K562 (cell line): Measurements from ENCODE around the gene RIMOC1. TPM values are rescaled to one million over a fixed set of nuclear protein-coding genes. Genes with fewer than 3 reads are reported as not detected.

Experiments used
- ATAC-seq: fragments of 200-7000 bp; cut with Tn5 transposase; 3 replicates; pipeline ENCODE4 v1.9.1; 2020; ENCODE audit warnings: moderate library complexity
- BruUV-seq: library from RNA; stranded (reverse); fragments of 400-500 nt; replicated peaks from 2 replicates; lab custom pipeline; 2021; lab: Mats Ljungman, UMichigan
- CTCF ChIA-PET: fragments of 300-600 bp; formaldehyde crosslinking; extraction: SDS; loops from one replicate; lab custom pipeline; 2021; ENCODE audit warnings: low intra/inter-chr PET ratio; lab: Yijun Ruan, JAX
- POLR2A ChIA-PET: fragments of 300-600, 350-650 bp; sonication (Branson Sonifier 250); formaldehyde crosslinking; extraction: SDS; loops from one replicate; lab custom pipeline; 2021; ENCODE audit warnings: antibody characterized with exemption, inconsistent platforms; lab: Yijun Ruan, JAX
- DNase-seq, 4 experiments: peaks; one replicate each; pipeline versions ENCODE4 v3.0.0 to v3.0.0-alpha.2; 2011 to 2018; ENCODE audit warnings: low spot score in 3 of 4, mixed read lengths in 3 of 4; ENCODE audit errors: extremely low read depth in 1 of 4
- FAIRE-seq: peaks from 2 replicates; lab custom pipeline; 2011; peaks lifted over from hg19 to GRCh38; lab: Jason Lieb, UNC
- H2AFZ ChIP-seq: 2 replicates; pipeline ENCODE4 v1.6.0; 2011; ENCODE audit warnings: low read depth, low read length, control low read depth, inconsistent platforms
- H3K27ac ChIP-seq: fragments of 200-600 bp; 3 replicates; pipeline ENCODE4 v1.8.0; 2011; ENCODE audit warnings: low read depth, mild to moderate bottlenecking, control low read depth, inconsistent platforms, low read length, moderate library complexity, mixed read lengths; ENCODE audit errors: extremely low read depth
- H3K27me3 ChIP-seq, 2 experiments: fragments of 300-600 bp in 1 of 2; 2 replicates in 1 of 2; 3 replicates in 1 of 2; pipeline versions ENCODE4 v1.6.0 to v1.8.0; 2011; ENCODE audit warnings: inconsistent platforms in 2 of 2, low read length in 2 of 2, mild to moderate bottlenecking in 1 of 2, mixed read lengths in 1 of 2, moderate library complexity in 1 of 2; ENCODE audit not compliant: control insufficient read depth in 2 of 2, insufficient read depth in 2 of 2
- H3K36me3 ChIP-seq: fragments of 300-600 bp; 3 replicates; pipeline ENCODE4 v1.8.0; 2011; ENCODE audit warnings: mild to moderate bottlenecking, low read length, inconsistent platforms; ENCODE audit not compliant: control insufficient read depth, insufficient read depth
- H3K4me1 ChIP-seq, 2 experiments: fragments of 200-600 bp in 1 of 2; replicated peaks in 1 of 2; 2 replicates in 1 of 2; 3 replicates in 1 of 2; pipeline versions ENCODE4 v1.5.1 to v1.8.0; 2011; ENCODE audit warnings: inconsistent platforms in 2 of 2, low read length in 2 of 2, mild to moderate bottlenecking in 1 of 2, mixed read lengths in 1 of 2, moderate library complexity in 1 of 2; ENCODE audit not compliant: control insufficient read depth in 2 of 2, insufficient read depth in 2 of 2
- H3K4me2 ChIP-seq: 2 replicates; pipeline ENCODE4 v1.6.1; 2011; ENCODE audit warnings: low read length, control low read depth, inconsistent platforms, mixed read lengths; ENCODE audit not compliant: insufficient read depth
- H3K4me3 ChIP-seq: fragments of 200-600 bp; sonication (generic), shearing (Covaris generic); 2 replicates; pipeline ENCODE4 v1.5.1; 2016; ENCODE audit warnings: control low read depth, inconsistent platforms
- H3K79me2 ChIP-seq: fragments of 200-600 bp; 3 replicates; pipeline ENCODE4 v1.8.0; 2011; ENCODE audit warnings: low read length, inconsistent platforms; ENCODE audit not compliant: control insufficient read depth, insufficient read depth
- H3K9ac ChIP-seq, 2 experiments: 2 replicates each; pipeline versions ENCODE4 v1.6.0 to v1.6.1; 2011; ENCODE audit warnings: low read depth in 2 of 2, low read length in 2 of 2, control low read depth in 1 of 2, inconsistent platforms in 1 of 2, mild to moderate bottlenecking in 1 of 2, mixed read lengths in 1 of 2; ENCODE audit not compliant: insufficient read depth in 1 of 2
- H3K9me1 ChIP-seq: one replicate; pipeline ENCODE4 v1.6.0; 2011; ENCODE audit warnings: inconsistent platforms, mild to moderate bottlenecking, low read length, moderate library complexity; ENCODE audit not compliant: control insufficient read depth, insufficient read depth
- H3K9me3 ChIP-seq: replicated peaks from 2 replicates; pipeline ENCODE4 v1.5.1; 2011; ENCODE audit warnings: low read depth, low read length, inconsistent platforms; ENCODE audit not compliant: control insufficient read depth, insufficient read depth
- H4K20me1 ChIP-seq: replicated peaks from 2 replicates; pipeline ENCODE4 v1.6.1; 2011; ENCODE audit warnings: low read length, inconsistent platforms, mixed read lengths; ENCODE audit not compliant: control insufficient read depth, insufficient read depth
- CEBPB ChIP-seq: fragments of 450-650 bp; IDR thresholded peaks from 2 replicates; pipeline ENCODE4 v1.6.1; 2016; ENCODE audit warnings: missing genetic modification characterization, missing compliant biosample characterization
- CSDE1 ChIP-seq, 2 experiments: fragments of 450-650 bp; IDR thresholded peaks; 2 replicates each; pipeline ENCODE4 v1.6.1; 2016; ENCODE audit warnings: mild to moderate bottlenecking in 1 of 2
- ELK1 ChIP-seq: sonication (generic); formaldehyde crosslinking; IDR thresholded peaks from 2 replicates; pipeline ENCODE4 v1.8.1; 2022; ENCODE audit warnings: missing genetic modification reagents
- LEF1 ChIP-seq: fragments of 450-650 bp; IDR thresholded peaks from 2 replicates; pipeline ENCODE4 v1.6.1; 2016; ENCODE audit warnings: mild to moderate bottlenecking
- NELFE ChIP-seq: IDR thresholded peaks from 2 replicates; pipeline ENCODE4 v1.6.1; 2011; ENCODE audit warnings: mild to moderate bottlenecking; ENCODE audit not compliant: insufficient read depth, insufficient read length
- POLR2AphosphoS2 ChIP-seq: IDR thresholded peaks from 2 replicates; pipeline ENCODE4 v1.6.1; 2012; ENCODE audit warnings: low read length, improper control_type of control experiment
- POLR2AphosphoS5 ChIP-seq: IDR thresholded peaks from 2 replicates; pipeline ENCODE4 v1.6.1; 2011; ENCODE audit warnings: mild to moderate bottlenecking, low read depth, low read length, moderate library complexity; ENCODE audit not compliant: control insufficient read depth, insufficient read depth
- RERE ChIP-seq: sonication (generic); formaldehyde crosslinking; IDR thresholded peaks from 2 replicates; pipeline ENCODE4 v1.8.0; 2023; ENCODE audit warnings: missing genetic modification reagents, mild to moderate bottlenecking, borderline replicate concordance
- SMAD2 ChIP-seq: fragments of 150-350 bp; IDR thresholded peaks from 2 replicates; pipeline ENCODE4 v1.6.1; 2014; ENCODE audit warnings: low read depth, mild to moderate bottlenecking, low read length
- STAT5A ChIP-seq: IDR thresholded peaks from 2 replicates; pipeline ENCODE4 v1.6.1; 2012; ENCODE audit warnings: low read length, inconsistent platforms, borderline replicate concordance
- TAF7 ChIP-seq: fragments of 450-650 bp; IDR thresholded peaks from 2 replicates; pipeline ENCODE4 v1.6.1; 2016; ENCODE audit warnings: missing genetic modification characterization, missing compliant biosample characterization
- ZBTB33 ChIP-seq: sonication (generic); formaldehyde crosslinking; IDR thresholded peaks from 2 replicates; pipeline ENCODE4 v1.8.1; 2023; ENCODE audit warnings: mild to moderate bottlenecking, missing genetic modification reagents
- ZNF444 ChIP-seq: fragments of 250-450 bp; sonication (Bioruptor Pico); IDR thresholded peaks from 2 replicates; pipeline ENCODE4 v1.4.0; 2020; ENCODE audit warnings: mild to moderate bottlenecking, moderate library complexity
- in situ Hi-C: fragments of 300-500 bp; cut with MboI; formaldehyde crosslinking; loops from 4 replicates; pipeline ENCODE4 v1.15.0; 2018; ENCODE audit warnings: inconsistent platforms, mixed read lengths
- intact Hi-C: fragments of 100-400 bp; cut with micrococcal nuclease; formaldehyde crosslinking; loops from 2 replicates; pipeline ENCODE4 v1.14.2; 2022
- polyA plus RNA-seq, 8 experiments: library from polyadenylated mRNA; depleted of rRNA in 4 of 8; stranded (reverse) in 5 of 8; unstranded in 3 of 8; fragments of >200 nt; fragmentation: Nextera tagmentation in 2 of 8; fragmentation: Illumina TruSeq in 1 of 8; extraction: Ambion mirVana in 2 of 8; extraction: Trizol in 1 of 8; gene quantifications; 2 replicates each; pipeline versions ENCODE4 v1.2.1 to v1.2.3, GENCODE V29; 2011 to 2014; ENCODE audit warnings: inconsistent platforms in 1 of 8, missing spikeins in 1 of 8
- total RNA-seq, 7 experiments: library from RNA; depleted of rRNA in 6 of 7; stranded (reverse); fragments of >200 nt in 6 of 7; fragmentation: Illumina TruSeq in 2 of 7; extraction: Trizol in 2 of 7; gene quantifications; 2 replicates each; pipeline versions ENCODE4 v1.2.1 to v1.2.3, GENCODE V29; 2011 to 2021; ENCODE audit warnings: low replicate concordance in 1 of 7

Gene RIMOC1
- total and polyA plus RNA-seq, 9 of the 15 experiments (the other 6 are each of a cell fraction or from before 2014, with no cell fraction given): 11.6 to 63.1 (median 30.8) TPM

DNA sequence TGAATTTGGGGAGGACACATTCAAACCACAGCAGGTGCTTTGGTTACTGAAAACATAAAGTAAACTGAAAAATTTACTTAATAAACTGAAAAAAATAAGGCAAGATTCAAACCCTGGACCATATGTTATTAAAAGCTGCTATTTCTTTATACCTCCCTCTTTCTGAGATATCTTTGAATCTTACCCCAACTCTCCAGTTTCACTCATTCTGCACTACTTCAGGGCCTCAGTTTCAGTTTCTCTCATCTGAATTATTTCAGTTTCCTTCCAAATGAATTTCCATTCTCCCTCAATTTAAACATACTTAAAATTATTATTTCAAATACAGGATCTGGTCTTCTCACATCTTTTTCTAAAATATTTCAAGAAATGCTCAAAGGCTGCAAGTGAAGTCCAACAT lies 29.0 kb upstream of the RIMOC1 start:
- no TSS peak for BruUV-seq
- POLR2A ChIA-PET: interaction anchor here (1.1 to 1.8 kb wide), 3 partner anchors 8 to 19 kb away, joined by 3 to 8 read pairs (median 4); no protein-coding TSS in a partner anchor
- Histone ChIP-seq H3K9me1 (no peaks in the 10 kb centered on the region), H3K4me1 (peaks cover 7 to 15% of the 10 kb centered on the region in 2 experiments; a peak in 4 of 5 replicates), H4K20me1 (no peaks in the 10 kb centered on the region), H3K27ac (no peak overlapping the region), H3K9ac (no peak overlapping the region), H2AFZ (no peak overlapping the region), H3K4me3 (no peak overlapping the region), H3K79me2 (peaks cover 1% of the 10 kb centered on the region; the same call in 2 of the 3 replicates), H3K36me3 (no peaks in the 10 kb centered on the region), H3K27me3 (no peaks in the 10 kb centered on the region), H3K9me3 (no peaks in the 10 kb centered on the region), H3K4me2 (no peak overlapping the region)
- DNase-seq (no peak), FAIRE-seq (no peak), ATAC-seq (no peak)
- CTCF ChIA-PET: no interaction called here
- in situ Hi-C loops: no loop called here
- intact Hi-C loops: no loop called here
- no peak for TF ChIP-seq NELFE
- TF ChIP-seq ZNF444 (CRISPR knock-in tag): no peak
- TF ChIP-seq STAT5A: no peak
- no peak for TF ChIP-seq POLR2AphosphoS2
- TF ChIP-seq CEBPB (tag): no peak
- TF ChIP-seq ELK1: no peak
- TF ChIP-seq TAF7 (tag): no peak
- TF ChIP-seq CSDE1 (IDR thresholded peaks at IDR 0.05): no peak
- TF ChIP-seq RERE (CRISPR knock-in tag): no peak
- TF ChIP-seq SMAD2: no peak
- TF ChIP-seq ZBTB33 (CRISPR knock-in tag): no peak
- TF ChIP-seq LEF1: no peak
- no peak for TF ChIP-seq POLR2AphosphoS5
